Putamen (tissue), 1 donor: Measurements from ENCODE around the gene BLOC1S5.
"Not testable (repeated sequence)": the region's sequence is repeated elsewhere in the genome, so short reads cannot be mapped to it uniquely, and the experiment has no call there.

ENCODE experiments used
- DNase-seq: peaks from one replicate; pipeline ENCODE4 v3.0.0-alpha.2; 2016; ENCODE audit warnings: low spot score

Gene BLOC1S5

GRCh38 chr6:7992002-7992815 is 72.0 kb downstream of the BLOC1S5 start:
- DNase-seq = no peak

GRCh38 chr6:7991536-7991935 is 72.7 kb downstream of the BLOC1S5 start:
- DNase-seq = no peak

- no peak for DNase-seq
Measured at GRCh38 chr6:7986219-7986618, 78.0 kb downstream of the BLOC1S5 start.

GRCh38 chr6:7983967-7984366 is 80.2 kb downstream of the BLOC1S5 start:
- not testable (repeated sequence) for DNase-seq

GRCh38 chr6:7979831-7980230 is 84.4 kb downstream of the BLOC1S5 start:
- no peak for DNase-seq

GRCh38 chr6:7978736-7979135 is 85.5 kb downstream of the BLOC1S5 start:
- no peak for DNase-seq

GRCh38 chr6:7976485-7977056 is 87.6 kb downstream of the BLOC1S5 start:
- DNase-seq = no peak

- no peak for DNase-seq
Measured at GRCh38 chr6:7975764-7976146, 88.4 kb downstream of the BLOC1S5 start.

- DNase-seq = peak; percentile 93
Measured at GRCh38 chr6:7974938-7975763, 89.0 kb downstream of the BLOC1S5 start.

GRCh38 chr6:7974565-7974937 is 89.6 kb downstream of the BLOC1S5 start:
- no peak for DNase-seq

GRCh38 chr6:7973584-7973983 is 90.6 kb downstream of the BLOC1S5 start:
- no peak for DNase-seq

- DNase-seq = no peak
Measured at GRCh38 chr6:7971499-7971898, 92.7 kb downstream of the BLOC1S5 start.

GRCh38 chr6:7970616-7971015 is 93.6 kb downstream of the BLOC1S5 start:
- no peak for DNase-seq
